IMR-90 (cell line): ENCODE results near the gene ARPIN. TPM values are rescaled to one million over a fixed set of nuclear protein-coding genes. Genes with fewer than 3 reads are reported as not detected.

Source experiments
- ATAC-seq: fragments of 200-7000 bp; cut with Tn5 transposase; 2 replicates; pipeline ENCODE4 v1.9.1; 2020; ENCODE audit warnings: low read depth, mild to moderate bottlenecking, moderate library complexity
- BruUV-seq: library from RNA; stranded (reverse); fragments of 400-500 nt; replicated peaks from 2 replicates; lab custom pipeline; 2021; lab: Mats Ljungman, UMichigan
- CTCF ChIA-PET: fragments of 300-600 bp; formaldehyde crosslinking; extraction: SDS; loops from one replicate; lab custom pipeline; 2021; ENCODE audit warnings: antibody characterized with exemption; lab: Yijun Ruan, JAX
- POLR2A ChIA-PET: fragments of 300-600 bp; sonication (Branson Sonifier 250); formaldehyde crosslinking; loops from one replicate; lab custom pipeline; 2022; ENCODE audit warnings: antibody characterized with exemption; ENCODE audit not compliant: unreplicated experiment; lab: Charles Lee
- DNase-seq: peaks from one replicate; pipeline ENCODE4 v3.0.0; 2013
- H2AFZ ChIP-seq: replicated peaks from 2 replicates; pipeline ENCODE3; 2013; ENCODE audit warnings: low read length, mild to moderate bottlenecking; ENCODE audit not compliant: poor library complexity
- H2AK5ac ChIP-seq: 2 replicates; pipeline ENCODE4 v1.6.1; 2013; ENCODE audit warnings: low read depth, low read length, inconsistent platforms
- H2AK9ac ChIP-seq: replicated peaks from 2 replicates; pipeline ENCODE3; 2013; ENCODE audit warnings: mild to moderate bottlenecking, low read depth, low read length, moderate library complexity; ENCODE audit not compliant: poor library complexity
- H2BK120ac ChIP-seq: 2 replicates; pipeline ENCODE4 v1.6.1; 2013; ENCODE audit warnings: low read depth, low read length, inconsistent platforms
- H2BK15ac ChIP-seq: 3 replicates; pipeline ENCODE4 v1.6.1; 2013; ENCODE audit warnings: low read depth, low read length, inconsistent platforms
- H2BK20ac ChIP-seq: 2 replicates; pipeline ENCODE4 v1.6.1; 2013; ENCODE audit warnings: low read depth, mild to moderate bottlenecking, inconsistent platforms, low read length, moderate library complexity
- H2BK5ac ChIP-seq: 2 replicates; pipeline ENCODE4 v1.6.1; 2013; ENCODE audit warnings: mild to moderate bottlenecking, low read depth, low read length, inconsistent platforms; ENCODE audit not compliant: poor library complexity, severe bottlenecking
- H3K14ac ChIP-seq: replicated peaks from 2 replicates; pipeline ENCODE4 v1.6.1; 2013; ENCODE audit warnings: low read depth, low read length, inconsistent platforms
- H3K18ac ChIP-seq: 2 replicates; pipeline ENCODE4 v1.6.1; 2013; ENCODE audit warnings: low read depth, low read length, control low read depth
- H3K23ac ChIP-seq: 2 replicates; pipeline ENCODE4 v1.6.1; 2013; ENCODE audit warnings: low read depth, low read length, inconsistent platforms
- H3K27ac ChIP-seq: 2 replicates; pipeline ENCODE4 v1.5.1; 2013; ENCODE audit warnings: mild to moderate bottlenecking, control low read depth, low read length; ENCODE audit not compliant: insufficient read depth
- H3K27me3 ChIP-seq: 2 replicates; pipeline ENCODE4 v1.6.1; 2013; ENCODE audit warnings: low read length; ENCODE audit not compliant: control insufficient read depth, insufficient read depth
- H3K36me3 ChIP-seq: 2 replicates; pipeline ENCODE4 v1.6.1; 2013; ENCODE audit warnings: low read length, mixed read lengths; ENCODE audit not compliant: control insufficient read depth, insufficient read depth
- H3K4ac ChIP-seq: 2 replicates; pipeline ENCODE4 v1.6.1; 2013; ENCODE audit warnings: low read depth, low read length, inconsistent platforms
- H3K4me1 ChIP-seq: 2 replicates; pipeline ENCODE4 v1.6.1; 2013; ENCODE audit warnings: low read length, mixed read lengths; ENCODE audit not compliant: control insufficient read depth, insufficient read depth
- H3K4me2 ChIP-seq: 2 replicates; pipeline ENCODE4 v1.6.1; 2013; ENCODE audit warnings: low read depth, mild to moderate bottlenecking, control low read depth, low read length, moderate library complexity
- H3K4me3 ChIP-seq: 2 replicates; pipeline ENCODE4 v1.5.1; 2013; ENCODE audit warnings: low read depth, mild to moderate bottlenecking, control low read depth, low read length, moderate library complexity; ENCODE audit not compliant: insufficient read depth
- H3K56ac ChIP-seq: 2 replicates; pipeline ENCODE4 v1.6.1; 2013; ENCODE audit warnings: low read length, inconsistent platforms; ENCODE audit not compliant: insufficient read depth; ENCODE audit errors: extremely low read depth
- H3K79me1 ChIP-seq, 2 experiments: 2 replicates each; pipeline ENCODE4 v1.6.1; 2013; ENCODE audit warnings: low read length in 2 of 2, inconsistent platforms in 1 of 2, low read depth in 1 of 2
- H3K9ac ChIP-seq: 2 replicates; pipeline ENCODE4 v1.6.1; 2013; ENCODE audit warnings: low read depth, low read length, control low read depth
- H3K9me1 ChIP-seq: 2 replicates; pipeline ENCODE4 v1.6.1; 2013; ENCODE audit warnings: low read length, inconsistent platforms; ENCODE audit not compliant: insufficient read depth
- H3K9me3 ChIP-seq: 2 replicates; pipeline ENCODE4 v1.6.1; 2013; ENCODE audit warnings: low read length; ENCODE audit not compliant: control insufficient read depth, insufficient read depth
- H4K20me1 ChIP-seq: 2 replicates; pipeline ENCODE4 v1.6.1; 2013; ENCODE audit warnings: low read length, inconsistent platforms; ENCODE audit not compliant: insufficient read depth
- H4K5ac ChIP-seq: 2 replicates; pipeline ENCODE4 v1.6.1; 2013; ENCODE audit warnings: mild to moderate bottlenecking, low read depth, low read length, control low read depth
- H4K8ac ChIP-seq, 2 experiments: 2 replicates each; pipeline ENCODE4 v1.6.1; 2013; ENCODE audit warnings: low read depth in 2 of 2, low read length in 2 of 2, control low read depth in 1 of 2, inconsistent platforms in 1 of 2
- H4K91ac ChIP-seq: 2 replicates; pipeline ENCODE4 v1.6.1; 2013; ENCODE audit warnings: low read depth, low read length, inconsistent platforms; ENCODE audit not compliant: insufficient read depth
- CEBPB ChIP-seq: IDR thresholded peaks from 2 replicates; pipeline ENCODE4 v1.6.1; 2012; ENCODE audit warnings: low read depth, low read length, improper control_type of control experiment
- CHD1 ChIP-seq: IDR thresholded peaks from 2 replicates; pipeline ENCODE4 v1.6.1; 2012; ENCODE audit warnings: low read depth, low read length, improper control_type of control experiment
- CTCF ChIP-seq: conservative IDR thresholded peaks from 2 replicates; pipeline ENCODE4 v1.5.1; 2012; ENCODE audit warnings: mild to moderate bottlenecking, low read depth, low read length, improper control_type of control experiment
- ELK1 ChIP-seq: fragments of 150-350 bp; IDR thresholded peaks from 2 replicates; pipeline ENCODE4 v1.6.1; 2016; ENCODE audit warnings: low read depth, mild to moderate bottlenecking, low read length, moderate library complexity, borderline replicate concordance
- FOS ChIP-seq: fragments of 150-350 bp; IDR thresholded peaks from 2 replicates; pipeline ENCODE4 v1.6.1; 2016; ENCODE audit warnings: low read depth, low read length
- MXI1 ChIP-seq: IDR thresholded peaks from 2 replicates; pipeline ENCODE4 v1.6.1; 2012; ENCODE audit warnings: low read depth, mild to moderate bottlenecking, low read length, moderate library complexity, borderline replicate concordance
- RCOR1 ChIP-seq: IDR thresholded peaks from 2 replicates; pipeline ENCODE4 v1.6.1; 2012; ENCODE audit warnings: mild to moderate bottlenecking, low read length, improper control_type of control experiment; ENCODE audit not compliant: insufficient replicate concordance
- RFX5 ChIP-seq: IDR thresholded peaks from 2 replicates; pipeline ENCODE4 v1.8.0; 2012; ENCODE audit warnings: low read depth, mild to moderate bottlenecking, low read length, moderate library complexity
- SMC3 ChIP-seq: fragments of 150-350 bp; IDR thresholded peaks from 2 replicates; pipeline ENCODE4 v1.6.1; 2016; ENCODE audit warnings: low read depth, mild to moderate bottlenecking, antibody characterized with exemption, low read length, moderate library complexity
- WGBS, 2 experiments: methylation state at CpG; one replicate each; pipeline versions ENCODE4 v1.1.5 to v1.1.7; 2013; ENCODE audit warnings: missing lambda C conversion rate in 2 of 2; ENCODE audit not compliant: insufficient read length in 1 of 2; ENCODE audit errors: extremely low coverage in 2 of 2; 5-methylcytosine and 5-hydroxymethylcytosine counted together
- dilution Hi-C: fragments of 300-500 bp; cut with HindIII; formaldehyde crosslinking; loops from one replicate; pipeline ENCODE4 v1.14.3; 2018; ENCODE audit warnings: low sequenced_read_pairs; ENCODE audit not compliant: unreplicated experiment
- in situ Hi-C: fragments of 300-500 bp; cut with MboI; formaldehyde crosslinking; loops from 3 replicates; pipeline ENCODE4 v1.14.3; 2019; ENCODE audit warnings: low sequenced_read_pairs, inconsistent platforms, mixed read lengths
- intact Hi-C: fragments of 100-400 bp; cut with micrococcal nuclease; formaldehyde crosslinking; loops from 2 replicates; pipeline ENCODE4 v1.10.0; 2022
- polyA plus RNA-seq, 3 experiments: library from polyadenylated mRNA; depleted of rRNA; stranded (reverse); fragments of >200 nt; gene quantifications; 2 replicates each; pipeline ENCODE4 v1.2.3, GENCODE V29; 2012; ENCODE audit warnings: low replicate concordance in 1 of 3
- total RNA-seq: library from RNA; depleted of rRNA; stranded (reverse); fragments of >200 nt; gene quantifications from 2 replicates; pipeline ENCODE4 v1.2.3, GENCODE V29; 2012

ARPIN gene
- total and polyA plus RNA-seq, 2 of the 4 experiments (the other 2 are of a cell fraction) = 3.9 to 8.8 TPM

DNA sequence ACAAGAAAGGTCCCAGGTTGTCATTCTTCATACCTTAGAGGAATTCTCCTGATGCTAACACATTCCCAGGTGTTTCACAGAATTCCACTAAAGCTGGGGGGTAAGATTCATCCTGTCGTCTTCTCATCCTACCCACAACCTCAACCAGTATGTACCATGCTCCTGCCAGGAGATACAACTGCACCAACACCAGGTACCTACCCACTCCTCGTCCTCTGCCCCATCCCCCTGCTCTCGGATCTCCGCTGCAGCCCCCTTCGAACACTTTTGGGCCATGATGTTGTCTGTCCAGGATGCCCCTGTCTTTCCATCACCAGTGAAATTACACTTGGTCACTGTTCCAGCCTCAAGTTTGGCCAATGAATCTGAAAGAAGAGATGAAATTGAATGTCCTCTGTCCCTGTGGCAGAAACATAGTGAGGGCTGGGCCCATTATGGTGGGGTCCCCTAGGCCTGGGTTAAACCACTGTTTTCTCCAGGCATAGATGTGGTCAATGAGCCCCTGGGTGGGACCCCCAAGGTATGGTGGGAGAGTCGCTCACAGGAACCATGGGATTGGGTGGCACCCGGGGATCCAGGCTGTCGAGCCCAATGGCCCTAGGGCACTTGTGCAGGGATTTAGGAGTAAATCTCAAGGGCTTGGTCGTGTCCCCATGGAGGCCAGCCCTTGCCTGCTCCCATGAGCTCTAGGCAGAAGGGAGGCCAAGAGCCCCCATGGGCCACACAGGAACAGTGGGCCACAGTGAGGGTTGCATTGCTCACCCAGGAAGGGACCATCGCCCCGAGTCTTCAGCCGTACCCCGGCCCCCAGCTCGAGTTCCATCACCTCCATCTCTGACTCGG lies 9.5 kb downstream of the ARPIN start (continued):
- no peak for TF ChIP-seq CTCF

DNA sequence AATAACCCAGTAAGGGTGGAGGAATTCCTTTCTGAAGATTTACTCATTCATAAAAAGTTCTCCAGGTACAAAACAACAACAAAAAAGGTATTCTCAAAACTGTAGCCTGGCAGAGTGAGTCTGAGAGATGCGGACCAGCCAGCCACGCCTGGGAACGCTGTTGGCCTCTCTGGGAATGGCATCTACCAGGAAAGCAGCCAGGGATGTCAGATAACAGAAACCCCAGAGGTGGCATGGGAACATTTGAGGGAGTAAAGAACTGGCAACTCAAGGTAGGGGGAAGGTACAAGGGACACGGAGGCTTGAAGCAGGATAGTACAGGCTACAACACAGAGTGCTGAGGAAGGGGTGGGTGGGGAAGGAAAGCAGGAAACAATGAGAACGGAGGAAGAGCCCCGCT lies 11.9 kb downstream of the ARPIN start:
- Histone ChIP-seq H2BK5ac (no peak overlapping the region), H2AFZ (no peak overlapping the region), H3K4me2 (no peak overlapping the region), H3K4ac (no peak overlapping the region), H3K4me3 (no peak overlapping the region), H4K91ac (no peak overlapping the region), H4K8ac (no peak overlapping the region), H3K9me3 (no peaks in the 10 kb centered on the region), H3K27me3 (no peaks in the 10 kb centered on the region), H2AK9ac (peak overlapping the region; percentile 72), H3K79me1 (no peaks in the 10 kb centered on the region), H2BK120ac (no peak overlapping the region), H3K23ac (no peak overlapping the region), H3K27ac (no peak overlapping the region), H3K14ac (no peak overlapping the region), H3K4me1 (no peaks in the 10 kb centered on the region), H4K5ac (no peak overlapping the region), H3K18ac (no peak overlapping the region), H2AK5ac (no peak overlapping the region), H3K9me1 (no peaks in the 10 kb centered on the region), H3K36me3 (peaks cover 23% of the 10 kb centered on the region), H2BK15ac (no peak overlapping the region), H3K56ac (no peak overlapping the region), H3K9ac (no peak overlapping the region), H2BK20ac (no peak overlapping the region), H4K20me1 (no peaks in the 10 kb centered on the region; the same call in 1 of the 2 replicates)
- ChIA-PET CTCF (no interaction called here), POLR2A (no interaction called here)
- whole genome bisulfite sequencing, 2 experiments = 90% methylated on average over 4 of the region's 6 CpGs; no CpG with 5 or more reads in 1 of the 2 experiments
- BruUV-seq = no TSS peak
- TF ChIP-seq RCOR1 = no peak
- no peak for TF ChIP-seq FOS
- TF ChIP-seq CEBPB = no peak
- TF ChIP-seq SMC3 = no peak
- no peak for TF ChIP-seq ELK1
- TF ChIP-seq MXI1 = no peak
- TF ChIP-seq CHD1 = no peak
- TF ChIP-seq RFX5 = no peak
- no peak for TF ChIP-seq CTCF
- ATAC-seq (no peak), DNase-seq (no peak)
- dilution Hi-C loops (no loop called here), intact Hi-C loops (no loop called here), in situ Hi-C loops (no loop called here)
